WTC11 (cell line): Measurements from ENCODE around the gene NPAS3. TPM values are rescaled to one million over a fixed set of nuclear protein-coding genes. Genes with fewer than 3 reads are reported as not detected.

Experiments used
- ATAC-seq: fragments of 200-7000 bp; cut with Tn5 transposase; 2 replicates; pipeline ENCODE4 v1.10.0; 2021; ENCODE audit warnings: mild to moderate bottlenecking, moderate library complexity
- CTCF ChIA-PET: fragments of 300-600 bp; sonication (Branson Sonifier 250); formaldehyde crosslinking; loops from one replicate; lab custom pipeline; 2021; ENCODE audit warnings: antibody characterized with exemption; lab: Charles Lee
- POLR2A ChIA-PET: fragments of 350-600 bp; sonication (Branson Sonifier 250); formaldehyde crosslinking; loops from one replicate; lab custom pipeline; 2021; ENCODE audit warnings: antibody characterized with exemption; lab: Charles Lee
- DNase-seq: peaks from one replicate; pipeline ENCODE4 v3.0.0; 2021; ENCODE audit warnings: low spot score
- H3K27ac Mint-ChIP-seq: 2 replicates; pipeline ENCODE4 v1.8.0; 2021; ENCODE audit warnings: mixed read lengths
- H3K27me3 Mint-ChIP-seq: 2 replicates; pipeline ENCODE4 v1.8.0; 2021; ENCODE audit warnings: low read depth, mild to moderate bottlenecking, moderate library complexity, mixed read lengths
- H3K36me3 Mint-ChIP-seq: 2 replicates; pipeline ENCODE4 v1.8.0; 2021; ENCODE audit warnings: mixed read lengths
- H3K4me1 Mint-ChIP-seq: 2 replicates; pipeline ENCODE4 v1.8.0; 2022; ENCODE audit warnings: mixed read lengths
- H3K4me3 Mint-ChIP-seq: 2 replicates; pipeline ENCODE4 v1.8.0; 2021; ENCODE audit warnings: mild to moderate bottlenecking, moderate library complexity, mixed read lengths
- H3K9me3 Mint-ChIP-seq: 2 replicates; pipeline ENCODE4 v1.8.0; 2021; ENCODE audit warnings: mixed read lengths
- ATF2 ChIP-seq: sonication (generic); formaldehyde crosslinking; IDR thresholded peaks from 2 replicates; pipeline ENCODE4 v1.8.1; 2022; ENCODE audit warnings: low read depth, missing genetic modification reagents, borderline replicate concordance
- CBFB ChIP-seq: sonication (generic); formaldehyde crosslinking; IDR thresholded peaks from 2 replicates; pipeline ENCODE4 v1.8.1; 2022; ENCODE audit warnings: mild to moderate bottlenecking, low read depth, missing genetic modification reagents
- ELF4 ChIP-seq: sonication (generic); formaldehyde crosslinking; IDR thresholded peaks from 2 replicates; pipeline ENCODE4 v1.8.1; 2022; ENCODE audit warnings: low read depth, mild to moderate bottlenecking, moderate library complexity, missing genetic modification reagents
- ETV6 ChIP-seq: sonication (generic); formaldehyde crosslinking; IDR thresholded peaks from 2 replicates; pipeline ENCODE4 v1.8.1; 2022; ENCODE audit warnings: mild to moderate bottlenecking, missing genetic modification reagents
- FOXP1 ChIP-seq: sonication (generic); formaldehyde crosslinking; IDR thresholded peaks from 2 replicates; pipeline ENCODE4 v1.8.0; 2022; ENCODE audit warnings: missing genetic modification reagents, mild to moderate bottlenecking, moderate library complexity, borderline replicate concordance
- GRHL2 ChIP-seq: fragments of 250-450 bp; sonication (Bioruptor Pico); IDR thresholded peaks from 2 replicates; pipeline ENCODE4 v1.8.0; 2022; ENCODE audit warnings: mild to moderate bottlenecking, moderate library complexity; ENCODE audit not compliant: insufficient replicate concordance, severe bottlenecking
- GTF2I ChIP-seq: fragments of 250-450 bp; sonication (Bioruptor Pico); conservative IDR thresholded peaks from 2 replicates; pipeline ENCODE4 v1.4.0; 2021; ENCODE audit warnings: mild to moderate bottlenecking
- HMGXB4 ChIP-seq: sonication (generic); formaldehyde crosslinking; IDR thresholded peaks from 2 replicates; pipeline ENCODE4 v1.8.1; 2023; ENCODE audit warnings: mild to moderate bottlenecking, moderate library complexity, missing genetic modification reagents
- MXD4 ChIP-seq: fragments of 250-450 bp; sonication (Bioruptor Pico); IDR thresholded peaks from 2 replicates; pipeline ENCODE4 v1.8.0; 2021; ENCODE audit warnings: mild to moderate bottlenecking, moderate library complexity, borderline replicate concordance
- NR1H2 ChIP-seq: sonication (generic); formaldehyde crosslinking; IDR thresholded peaks from 2 replicates; pipeline ENCODE4 v1.9.0; 2021; ENCODE audit warnings: mild to moderate bottlenecking, moderate library complexity, missing genetic modification reagents
- NR2C2 ChIP-seq: sonication (generic); formaldehyde crosslinking; IDR thresholded peaks from 2 replicates; pipeline ENCODE4 v1.8.0; 2022; ENCODE audit warnings: mild to moderate bottlenecking, missing genetic modification reagents
- RELA ChIP-seq: sonication (generic); formaldehyde crosslinking; IDR thresholded peaks from 2 replicates; pipeline ENCODE4 v1.8.1; 2022; ENCODE audit warnings: missing genetic modification reagents, mild to moderate bottlenecking, borderline replicate concordance
- TCF7 ChIP-seq: sonication (generic); formaldehyde crosslinking; IDR thresholded peaks from 2 replicates; pipeline ENCODE4 v1.8.0; 2022; ENCODE audit warnings: mild to moderate bottlenecking, low read depth, missing genetic modification reagents, moderate library complexity
- USF2 ChIP-seq: sonication (generic); formaldehyde crosslinking; IDR thresholded peaks from 2 replicates; pipeline ENCODE4 v1.8.1; 2023; ENCODE audit warnings: mild to moderate bottlenecking, missing genetic modification reagents, moderate library complexity
- total RNA-seq: library from RNA; stranded (reverse); gene quantifications from 3 replicates; pipeline ENCODE4 v1.2.3, GENCODE V29; 2021
- TF ChIP-seq, protein P1 (sequence below): sonication (generic); formaldehyde crosslinking; IDR thresholded peaks from 2 replicates; pipeline ENCODE4 v1.8.1; 2023; ENCODE audit warnings: mild to moderate bottlenecking, missing genetic modification reagents
- TF ChIP-seq, protein P2 (sequence below): sonication (generic); formaldehyde crosslinking; IDR thresholded peaks from 2 replicates; pipeline ENCODE4 v1.8.1; 2022; ENCODE audit warnings: low read depth, mild to moderate bottlenecking, moderate library complexity, missing genetic modification reagents, borderline replicate concordance
- TF ChIP-seq, protein P3 (sequence below): sonication (generic); formaldehyde crosslinking; IDR thresholded peaks from 2 replicates; pipeline ENCODE4 v1.8.0; 2022; ENCODE audit warnings: mild to moderate bottlenecking, missing genetic modification reagents
- TF ChIP-seq, protein P4 (sequence below): sonication (generic); formaldehyde crosslinking; IDR thresholded peaks from 2 replicates; pipeline ENCODE4 v1.8.0; 2023; ENCODE audit warnings: missing genetic modification reagents

The NPAS3 gene
- total RNA-seq, 1 experiment from 2014 or later = 3.2 TPM

- TF ChIP-seq HMGXB4 (CRISPR knock-in tag) (no peak), ETV6 (CRISPR knock-in tag) (no peak), RELA (CRISPR knock-in tag) (no peak), NR1H2 (CRISPR knock-in tag) (no peak), FOXP1 (CRISPR knock-in tag) (no peak), MXD4 (CRISPR knock-in tag) (no peak)
- TF ChIP-seq, protein P1, sequence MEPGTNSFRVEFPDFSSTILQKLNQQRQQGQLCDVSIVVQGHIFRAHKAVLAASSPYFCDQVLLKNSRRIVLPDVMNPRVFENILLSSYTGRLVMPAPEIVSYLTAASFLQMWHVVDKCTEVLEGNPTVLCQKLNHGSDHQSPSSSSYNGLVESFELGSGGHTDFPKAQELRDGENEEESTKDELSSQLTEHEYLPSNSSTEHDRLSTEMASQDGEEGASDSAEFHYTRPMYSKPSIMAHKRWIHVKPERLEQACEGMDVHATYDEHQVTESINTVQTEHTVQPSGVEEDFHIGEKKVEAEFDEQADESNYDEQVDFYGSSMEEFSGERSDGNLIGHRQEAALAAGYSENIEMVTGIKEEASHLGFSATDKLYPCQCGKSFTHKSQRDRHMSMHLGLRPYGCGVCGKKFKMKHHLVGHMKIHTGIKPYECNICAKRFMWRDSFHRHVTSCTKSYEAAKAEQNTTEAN (CRISPR knock-in tag) = no peak
- TF ChIP-seq, protein P2, sequence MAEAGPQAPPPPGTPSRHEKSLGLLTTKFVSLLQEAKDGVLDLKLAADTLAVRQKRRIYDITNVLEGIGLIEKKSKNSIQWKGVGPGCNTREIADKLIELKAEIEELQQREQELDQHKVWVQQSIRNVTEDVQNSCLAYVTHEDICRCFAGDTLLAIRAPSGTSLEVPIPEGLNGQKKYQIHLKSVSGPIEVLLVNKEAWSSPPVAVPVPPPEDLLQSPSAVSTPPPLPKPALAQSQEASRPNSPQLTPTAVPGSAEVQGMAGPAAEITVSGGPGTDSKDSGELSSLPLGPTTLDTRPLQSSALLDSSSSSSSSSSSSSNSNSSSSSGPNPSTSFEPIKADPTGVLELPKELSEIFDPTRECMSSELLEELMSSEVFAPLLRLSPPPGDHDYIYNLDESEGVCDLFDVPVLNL (CRISPR knock-in tag) = no peak
These were observed 539.1 kb downstream of the NPAS3 start (continued) for GRCh38 chr14:33477797-33478196.

DNA sequence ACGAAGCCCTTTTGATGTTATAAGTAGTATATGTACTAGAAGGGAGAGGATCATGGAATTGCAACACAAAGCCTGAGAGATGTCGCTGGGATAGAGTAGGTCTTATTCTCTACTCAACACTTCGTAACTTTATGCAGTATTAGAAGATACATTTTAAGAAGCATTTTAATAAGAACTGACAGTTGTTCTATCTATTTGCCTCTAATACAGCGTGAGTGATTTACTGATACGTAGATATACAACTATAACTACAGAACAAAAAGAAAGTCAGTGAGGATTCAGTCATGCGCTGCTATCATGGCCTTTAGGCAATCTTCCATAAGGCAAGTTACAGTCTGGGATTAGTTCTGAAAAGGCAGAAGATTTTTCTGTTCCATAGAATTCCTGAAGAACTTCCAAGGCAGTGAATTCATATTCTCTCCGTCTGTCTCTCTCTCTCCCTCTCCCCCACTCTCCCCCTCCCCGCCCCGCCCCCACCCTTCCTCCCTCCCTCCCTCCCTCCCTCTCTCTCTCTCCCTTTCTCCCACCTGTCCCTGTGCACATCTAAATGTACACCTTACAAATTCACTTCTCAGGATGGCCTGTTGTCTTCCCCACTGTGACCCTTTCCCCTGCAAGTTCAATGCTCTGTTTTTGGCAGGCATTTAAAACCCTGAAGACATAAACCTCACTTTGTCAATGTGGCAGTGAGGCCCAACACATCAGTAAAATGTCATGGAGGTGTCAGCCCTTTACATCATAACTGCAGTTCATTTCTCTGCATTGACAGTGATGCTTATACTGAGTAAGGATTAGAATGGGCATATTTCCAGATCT lies 541.6 kb downstream of the NPAS3 start:
- TF ChIP-seq ATF2 (CRISPR knock-in tag) (no peak), TCF7 (no peak), GRHL2 (CRISPR knock-in tag) (no peak), USF2 (no peak), NR2C2 (CRISPR knock-in tag) (no peak), ELF4 (CRISPR knock-in tag) (no peak), CBFB (CRISPR knock-in tag) (no peak), GTF2I (CRISPR knock-in tag) (no peak)
- TF ChIP-seq, protein P3, sequence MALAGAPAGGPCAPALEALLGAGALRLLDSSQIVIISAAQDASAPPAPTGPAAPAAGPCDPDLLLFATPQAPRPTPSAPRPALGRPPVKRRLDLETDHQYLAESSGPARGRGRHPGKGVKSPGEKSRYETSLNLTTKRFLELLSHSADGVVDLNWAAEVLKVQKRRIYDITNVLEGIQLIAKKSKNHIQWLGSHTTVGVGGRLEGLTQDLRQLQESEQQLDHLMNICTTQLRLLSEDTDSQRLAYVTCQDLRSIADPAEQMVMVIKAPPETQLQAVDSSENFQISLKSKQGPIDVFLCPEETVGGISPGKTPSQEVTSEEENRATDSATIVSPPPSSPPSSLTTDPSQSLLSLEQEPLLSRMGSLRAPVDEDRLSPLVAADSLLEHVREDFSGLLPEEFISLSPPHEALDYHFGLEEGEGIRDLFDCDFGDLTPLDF (CRISPR knock-in tag) = no peak
- TF ChIP-seq, protein P4, sequence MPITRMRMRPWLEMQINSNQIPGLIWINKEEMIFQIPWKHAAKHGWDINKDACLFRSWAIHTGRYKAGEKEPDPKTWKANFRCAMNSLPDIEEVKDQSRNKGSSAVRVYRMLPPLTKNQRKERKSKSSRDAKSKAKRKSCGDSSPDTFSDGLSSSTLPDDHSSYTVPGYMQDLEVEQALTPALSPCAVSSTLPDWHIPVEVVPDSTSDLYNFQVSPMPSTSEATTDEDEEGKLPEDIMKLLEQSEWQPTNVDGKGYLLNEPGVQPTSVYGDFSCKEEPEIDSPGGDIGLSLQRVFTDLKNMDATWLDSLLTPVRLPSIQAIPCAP = no peak
- H3K4me1 Mint-ChIP-seq = peaks cover 72% of the 10 kb centered on the region
- no peak for ATAC-seq

More for the DNA sequence above, 541.6 kb downstream of the NPAS3 start:
- no peak overlapping the region for H3K4me3 Mint-ChIP-seq
- CTCF ChIA-PET = no interaction called here
- H3K27me3 Mint-ChIP-seq = no peaks in the 10 kb centered on the region
- no peak overlapping the region for H3K27ac Mint-ChIP-seq
- POLR2A ChIA-PET = no interaction called here
- no peak for DNase-seq
- H3K36me3 Mint-ChIP-seq = no peaks in the 10 kb centered on the region
- H3K9me3 Mint-ChIP-seq = no peaks in the 10 kb centered on the region
